GM12873 (cell line): ENCODE results near the gene KRABD2.

Experiments
- TF ChIP-seq, protein P1 (sequence below): IDR thresholded peaks from 2 replicates; pipeline ENCODE4 v1.5.1; 2012; ENCODE audit warnings: low read depth, mild to moderate bottlenecking, moderate library complexity, low read length, control low read depth; ENCODE audit not compliant: insufficient read depth; ENCODE audit errors: missing control alignments

The KRABD2 gene

DNA sequence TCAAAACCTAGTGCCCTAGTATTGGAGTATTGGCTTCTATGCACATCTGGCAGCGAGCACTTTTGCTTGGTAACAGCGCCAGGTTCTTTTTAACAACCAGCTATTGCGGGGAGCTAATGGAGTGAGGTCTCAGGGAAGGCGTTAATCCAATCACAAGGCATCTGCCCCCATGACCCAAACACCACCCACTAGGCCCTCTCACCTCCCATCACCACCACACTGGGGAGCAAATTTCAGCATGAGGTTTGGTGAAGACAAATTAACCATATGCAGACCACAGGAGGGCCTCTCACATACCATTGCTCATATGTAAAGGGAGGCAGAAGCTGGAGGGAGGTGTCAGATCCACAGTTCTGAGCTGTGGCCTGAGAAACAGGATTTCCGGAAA lies 37.8 kb downstream of the KRABD2 start:
- TF ChIP-seq, protein P1, sequence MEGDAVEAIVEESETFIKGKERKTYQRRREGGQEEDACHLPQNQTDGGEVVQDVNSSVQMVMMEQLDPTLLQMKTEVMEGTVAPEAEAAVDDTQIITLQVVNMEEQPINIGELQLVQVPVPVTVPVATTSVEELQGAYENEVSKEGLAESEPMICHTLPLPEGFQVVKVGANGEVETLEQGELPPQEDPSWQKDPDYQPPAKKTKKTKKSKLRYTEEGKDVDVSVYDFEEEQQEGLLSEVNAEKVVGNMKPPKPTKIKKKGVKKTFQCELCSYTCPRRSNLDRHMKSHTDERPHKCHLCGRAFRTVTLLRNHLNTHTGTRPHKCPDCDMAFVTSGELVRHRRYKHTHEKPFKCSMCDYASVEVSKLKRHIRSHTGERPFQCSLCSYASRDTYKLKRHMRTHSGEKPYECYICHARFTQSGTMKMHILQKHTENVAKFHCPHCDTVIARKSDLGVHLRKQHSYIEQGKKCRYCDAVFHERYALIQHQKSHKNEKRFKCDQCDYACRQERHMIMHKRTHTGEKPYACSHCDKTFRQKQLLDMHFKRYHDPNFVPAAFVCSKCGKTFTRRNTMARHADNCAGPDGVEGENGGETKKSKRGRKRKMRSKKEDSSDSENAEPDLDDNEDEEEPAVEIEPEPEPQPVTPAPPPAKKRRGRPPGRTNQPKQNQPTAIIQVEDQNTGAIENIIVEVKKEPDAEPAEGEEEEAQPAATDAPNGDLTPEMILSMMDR, result no peak

DNA sequence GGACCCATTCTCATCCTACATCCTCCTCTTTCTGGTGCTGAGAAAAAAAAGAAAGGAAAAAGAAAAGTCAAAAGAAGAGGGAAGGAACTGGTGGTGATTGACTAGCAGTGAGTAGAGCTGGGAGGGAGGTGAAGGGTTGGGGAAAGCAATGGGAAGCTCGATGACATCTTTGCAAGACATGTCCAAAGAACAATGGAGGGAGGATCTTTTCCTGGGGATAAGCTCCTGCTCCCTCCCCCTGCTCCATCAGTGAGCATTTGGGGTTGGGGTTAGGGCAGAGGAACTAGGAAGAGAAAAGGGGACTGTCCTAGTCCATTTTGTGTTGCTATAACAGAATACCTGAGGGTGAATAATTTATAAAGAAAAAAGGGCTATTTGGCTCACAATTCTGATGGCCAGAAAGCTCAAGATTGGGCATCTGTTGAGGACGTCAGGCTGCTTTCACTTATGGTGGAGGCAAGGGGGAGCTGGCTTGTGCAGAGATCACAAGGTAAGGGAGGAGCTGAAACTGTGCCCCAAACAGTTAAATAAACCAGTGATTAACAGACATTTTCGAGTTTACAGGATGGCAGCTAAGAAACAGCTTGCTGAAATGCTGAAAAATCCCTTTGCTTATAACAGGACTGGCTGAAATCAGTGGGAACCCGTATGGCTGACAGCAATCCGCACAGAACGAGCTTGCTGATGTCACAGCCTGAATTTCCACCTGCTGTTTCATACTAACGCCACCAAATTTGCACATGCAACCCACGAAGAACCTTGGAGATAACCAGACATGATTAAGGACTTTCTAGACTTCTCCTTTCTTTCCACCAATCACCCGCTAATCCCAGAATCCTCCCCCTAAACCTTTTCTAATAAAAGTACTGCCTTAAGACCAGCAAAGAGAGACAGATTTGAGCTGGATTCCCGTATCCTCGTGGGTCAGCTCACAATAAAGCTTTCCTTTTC lies 38.4 kb downstream of the KRABD2 start:
- TF ChIP-seq, protein P1, result no peak

- TF ChIP-seq, protein P1, result no peak
Measured at GRCh38 chr17:8333281-8333680, 43.2 kb downstream of the KRABD2 start.

DNA sequence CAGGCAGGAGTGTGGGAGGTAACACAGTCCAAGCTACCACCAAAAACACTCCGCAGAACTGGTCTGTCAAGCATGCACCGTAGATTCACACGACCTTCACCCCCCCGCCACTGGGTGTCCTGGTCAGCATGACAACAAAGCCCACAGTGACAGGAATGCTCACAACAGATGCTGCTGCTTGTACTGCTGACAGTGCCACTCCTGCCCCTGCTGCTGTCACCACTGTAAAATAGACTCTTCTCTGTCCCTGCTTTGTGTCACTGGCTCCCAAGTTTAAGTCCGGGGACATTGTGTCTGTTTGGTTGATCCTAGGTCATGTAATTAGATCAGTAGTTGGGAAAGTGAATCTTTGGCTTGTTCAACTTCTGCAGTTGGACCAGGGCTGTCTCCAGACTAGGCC lies 43.8 kb downstream of the KRABD2 start:
- TF ChIP-seq, protein P1, result no peak

DNA sequence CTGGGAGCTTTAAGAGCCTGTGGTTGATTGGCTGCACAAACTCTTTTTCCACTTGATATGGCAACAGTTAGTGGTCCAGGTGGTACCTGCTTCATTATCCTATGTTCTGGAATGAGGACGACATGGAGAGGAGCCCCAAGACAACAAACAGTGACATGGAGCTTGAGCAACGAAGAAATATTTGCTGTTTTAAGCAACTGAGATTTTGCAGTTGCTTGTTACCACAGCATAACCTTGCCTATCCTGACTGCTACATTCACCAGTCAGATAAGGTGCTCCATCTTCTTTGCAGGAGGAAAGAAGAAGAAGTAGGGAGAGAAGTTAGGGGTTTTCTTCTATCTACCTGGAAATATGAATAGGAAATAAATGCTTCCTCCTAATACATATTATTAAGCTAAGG lies 44.4 kb downstream of the KRABD2 start:
- TF ChIP-seq, protein P1, result no peak

GRCh38 chr17:8327303-8327649 lies 49.2 kb downstream of the KRABD2 start:
- TF ChIP-seq, protein P1, result no peak
